Medulla oblongata (tissue), 1 donor: ENCODE results near the gene MGAT5.

Experiments
- DNase-seq: peaks from one replicate; pipeline ENCODE4 v3.0.0-alpha.2; 2015; ENCODE audit errors: extremely low spot score

Gene MGAT5

DNA sequence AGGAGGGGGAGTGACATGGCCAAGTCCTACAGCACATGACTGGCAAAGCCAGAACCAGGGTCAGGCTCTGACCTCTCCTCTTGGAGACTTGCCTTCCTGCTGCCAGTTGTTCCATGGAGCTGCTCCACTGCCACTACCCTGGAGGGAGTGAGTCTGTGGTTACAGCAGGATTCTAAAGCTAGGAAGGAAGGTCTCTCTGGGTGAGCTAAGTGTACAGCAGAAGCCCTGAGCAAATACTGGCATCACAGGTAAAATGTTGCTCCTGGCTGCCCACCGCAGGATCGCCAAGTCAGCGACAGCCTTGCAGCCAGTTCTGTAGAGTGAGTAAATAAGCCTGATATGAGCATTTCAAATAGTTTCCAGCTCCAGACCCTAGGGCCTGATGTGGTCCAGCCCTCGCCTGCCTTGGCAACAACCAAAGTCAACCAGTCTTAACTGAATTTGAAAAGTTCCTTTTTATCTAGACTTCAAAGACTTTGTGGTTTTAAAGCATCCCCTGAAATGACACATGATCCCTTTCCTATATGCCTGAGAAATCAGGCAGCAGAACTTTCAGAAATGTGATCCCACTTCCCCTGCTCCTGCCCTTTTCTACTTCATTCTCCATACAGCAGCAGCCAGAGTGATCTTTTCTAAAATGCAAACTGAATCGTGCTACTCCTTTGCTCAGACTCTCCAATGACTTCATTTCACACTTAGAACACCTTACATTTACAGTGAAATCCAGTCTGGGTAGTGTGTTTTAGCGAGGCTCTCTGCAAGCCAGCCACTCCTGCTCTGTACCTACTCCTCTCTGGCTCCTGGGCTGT lies 114.3 kb downstream of the MGAT5 start:
- DNase-seq = no peak

DNA sequence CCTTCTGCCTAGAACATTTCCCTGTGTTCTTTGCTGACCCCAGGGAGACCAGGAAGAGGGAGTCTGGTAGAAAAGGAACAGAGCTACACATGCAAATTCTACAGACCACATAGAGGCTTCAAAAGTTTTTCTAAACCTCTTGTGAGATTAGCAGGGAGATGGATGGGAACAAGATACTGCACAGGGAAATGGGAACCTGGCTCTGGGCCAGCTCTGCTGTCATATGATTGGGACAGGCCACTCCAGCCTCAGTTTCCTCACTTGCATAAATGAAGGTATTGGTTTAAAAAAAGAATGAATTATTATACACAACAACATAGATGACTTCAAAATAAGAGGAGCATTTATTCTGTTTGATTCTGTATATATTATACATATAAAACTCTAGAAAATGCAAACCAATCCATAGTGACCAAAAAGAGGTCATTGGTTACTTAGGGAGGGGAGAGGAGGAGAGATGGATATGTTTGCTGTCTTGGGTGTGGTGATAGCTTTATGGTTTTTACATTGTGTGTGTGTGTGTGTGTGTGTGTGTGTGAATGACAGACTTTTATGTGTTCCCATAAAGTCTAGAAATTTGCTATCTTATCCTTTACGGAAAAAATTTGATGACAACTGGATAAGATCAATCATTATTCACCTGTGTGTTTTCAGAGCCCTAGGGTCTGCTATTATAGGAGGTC lies 115.5 kb downstream of the MGAT5 start:
- no peak for DNase-seq

DNA sequence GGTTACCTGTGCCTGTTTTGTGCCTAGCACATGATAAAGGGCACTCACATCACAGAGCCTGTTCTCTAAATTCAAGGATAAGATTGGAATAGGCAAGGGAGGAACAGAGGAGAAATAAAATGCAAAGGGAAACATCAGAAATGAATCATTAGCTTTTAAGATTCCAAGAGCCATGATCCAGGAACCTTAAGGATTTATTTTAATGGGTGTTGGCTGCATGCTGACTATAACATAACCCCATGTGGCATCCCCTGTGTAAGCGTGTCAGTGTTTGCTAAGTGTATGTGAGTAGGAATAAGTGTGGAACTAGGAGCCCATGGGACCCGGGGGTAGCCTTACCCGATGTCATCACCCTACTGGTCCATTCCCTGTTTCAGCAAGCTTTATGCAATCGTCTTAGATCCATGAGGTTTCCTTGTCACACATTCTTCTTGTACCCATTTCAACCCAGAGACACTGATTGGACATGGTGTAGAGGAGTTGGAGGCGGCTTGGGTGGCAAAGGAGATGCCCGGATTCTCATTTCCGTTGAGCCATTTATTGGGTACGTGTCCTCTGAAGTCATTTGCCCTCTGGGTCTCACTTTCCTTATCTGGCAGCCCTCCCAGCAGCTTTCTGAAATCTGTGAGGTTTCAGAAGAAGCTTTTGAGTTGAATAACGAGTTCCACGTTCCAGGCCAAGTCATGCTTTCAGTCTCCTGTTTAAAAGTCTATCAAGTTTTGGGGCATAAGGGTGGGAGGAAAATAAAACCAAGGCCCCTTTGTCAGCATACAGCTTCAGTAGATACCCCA lies 117.0 kb downstream of the MGAT5 start:
- DNase-seq = no peak

DNA sequence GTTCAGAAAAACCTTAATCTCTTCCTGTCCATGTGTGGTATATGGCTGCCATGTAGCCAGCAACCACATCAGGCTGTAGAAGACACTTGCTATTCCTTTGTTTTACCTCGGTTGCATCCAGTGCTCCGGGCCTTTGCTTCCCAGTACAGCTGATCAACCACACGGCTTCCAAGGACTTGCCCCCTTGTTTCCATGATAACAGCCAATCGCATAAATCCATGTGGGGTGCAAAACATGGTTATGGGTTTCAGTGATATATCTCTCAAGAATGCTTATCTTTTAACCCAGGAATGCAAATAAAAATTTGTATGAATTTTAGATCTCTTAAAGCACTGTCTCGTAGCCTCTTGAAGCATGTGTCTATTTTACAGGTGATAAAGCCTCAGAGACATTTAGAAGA lies 118.3 kb downstream of the MGAT5 start:
- no peak for DNase-seq

DNA sequence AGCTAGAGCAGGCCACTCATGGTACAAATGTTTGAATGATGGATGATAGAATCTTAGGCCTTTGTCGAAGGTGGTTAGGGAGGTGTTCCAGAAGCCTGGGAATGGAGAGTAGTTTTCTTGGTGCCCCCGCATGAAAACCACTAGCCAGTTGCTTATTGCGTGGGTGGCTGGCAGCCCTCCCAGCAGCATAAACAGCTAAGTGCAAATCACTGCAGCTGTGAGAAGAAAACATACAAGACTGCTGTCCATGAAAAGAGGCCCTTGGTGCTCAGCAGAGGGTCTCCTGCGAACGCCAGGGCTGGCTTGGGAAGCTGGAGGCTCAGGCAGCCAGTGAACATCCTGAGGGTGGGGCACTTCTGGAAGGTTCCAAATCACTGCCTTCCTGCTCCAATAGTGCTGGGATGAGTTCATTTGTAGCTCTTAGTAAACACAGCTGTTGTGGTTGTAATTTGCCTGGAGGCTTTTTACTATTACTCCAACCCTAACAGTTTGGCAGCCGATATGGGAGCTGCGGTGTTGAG lies 118.8 kb downstream of the MGAT5 start:
- peak; percentile 36 for DNase-seq

DNA sequence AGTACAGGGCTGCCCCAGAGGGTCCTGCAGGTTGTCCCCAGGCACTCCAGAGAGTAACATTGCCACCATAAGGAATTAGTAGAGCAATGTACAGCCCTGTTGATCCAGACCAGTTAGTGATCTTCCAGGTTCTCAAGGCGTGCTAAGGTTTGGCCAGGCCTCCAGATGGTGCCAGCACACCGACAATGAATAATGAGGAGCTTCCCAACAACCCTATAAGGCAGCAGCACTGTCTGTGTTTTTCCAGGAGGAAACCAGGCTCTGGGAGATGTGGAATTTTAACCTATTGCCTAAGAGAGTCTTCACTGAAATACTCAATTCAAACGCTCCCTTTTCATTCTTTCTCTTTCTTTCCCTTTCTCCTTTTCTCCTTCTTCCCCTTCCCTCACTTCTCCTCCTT lies 122.1 kb downstream of the MGAT5 start:
- peak; percentile 87 for DNase-seq

DNA sequence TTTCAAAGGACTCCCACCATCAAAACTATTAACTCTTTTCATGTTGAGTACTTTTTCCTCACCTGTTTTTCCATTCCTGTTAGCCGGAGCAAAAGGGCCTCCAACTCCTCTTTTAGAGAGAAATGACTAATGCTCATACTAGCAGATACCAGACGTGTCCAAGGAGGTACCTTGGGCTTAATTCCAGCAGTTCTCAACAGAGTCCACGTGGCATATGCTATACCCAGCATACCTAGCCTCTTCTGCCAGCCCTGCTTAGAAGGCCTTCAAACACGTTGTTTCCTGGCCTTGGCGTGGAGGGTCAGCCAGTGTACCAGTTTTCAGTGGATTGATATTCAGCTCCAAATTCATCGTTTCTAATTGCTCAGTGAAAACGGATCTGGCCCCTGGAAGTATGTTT lies 123.9 kb downstream of the MGAT5 start:
- no peak for DNase-seq

DNA sequence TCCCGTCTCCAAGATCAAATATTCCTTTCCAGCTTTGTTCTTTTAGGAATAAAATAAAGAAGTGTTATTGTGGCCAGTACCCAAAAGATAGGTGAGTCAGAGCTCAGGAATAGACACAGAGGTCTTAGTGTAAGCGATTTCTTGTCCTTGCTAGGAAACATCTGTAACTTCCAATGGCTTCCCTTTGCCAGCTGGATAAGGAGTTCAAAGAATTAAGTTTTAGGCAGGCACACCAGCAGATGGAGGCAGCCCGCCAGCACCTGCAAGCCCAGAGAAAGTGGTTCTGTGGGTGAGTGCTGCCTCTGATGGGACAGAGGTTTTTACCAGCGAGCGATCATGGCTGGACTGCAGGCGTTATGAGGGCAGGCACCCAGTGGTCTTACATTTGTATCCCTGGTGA lies 125.4 kb downstream of the MGAT5 start:
- DNase-seq = no peak

DNA sequence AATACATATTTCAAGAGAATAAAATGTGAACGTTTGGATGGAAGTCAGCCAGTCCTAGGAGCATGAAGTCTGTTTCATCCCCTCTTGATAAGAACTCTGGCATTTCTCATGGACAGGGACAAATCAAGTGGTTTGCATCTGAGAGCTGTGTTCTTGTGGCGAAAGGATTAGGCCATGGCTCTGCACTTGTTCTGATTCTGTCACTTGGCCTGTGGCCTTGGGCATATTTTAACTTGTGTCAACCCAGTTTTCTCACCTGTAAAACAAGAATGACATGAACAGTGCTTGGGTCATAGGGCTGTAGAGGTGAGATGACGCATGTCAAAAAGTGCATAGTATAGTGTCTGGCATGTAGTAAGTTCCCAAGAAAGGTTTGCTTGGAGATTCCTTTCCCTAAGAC lies 125.8 kb downstream of the MGAT5 start:
- DNase-seq = no peak

DNA sequence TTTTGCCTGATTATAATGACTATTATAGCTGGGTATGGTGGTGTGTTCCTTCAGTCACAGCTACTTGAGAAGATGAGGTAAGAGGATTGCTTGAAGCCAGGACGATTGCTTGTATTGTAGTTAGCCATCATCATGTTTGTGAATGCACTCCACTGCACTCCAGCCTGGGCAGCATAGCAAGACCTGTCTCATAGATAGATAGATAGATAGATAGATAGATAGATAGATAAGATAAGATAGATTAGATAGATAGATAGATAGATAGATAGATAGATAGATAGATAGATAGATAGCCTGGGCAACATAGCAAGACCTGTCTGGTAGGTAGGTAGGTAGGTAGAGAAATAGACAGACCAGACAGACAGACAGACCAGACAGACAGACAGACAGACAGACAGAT lies 127.3 kb downstream of the MGAT5 start:
- no peak for DNase-seq

DNA sequence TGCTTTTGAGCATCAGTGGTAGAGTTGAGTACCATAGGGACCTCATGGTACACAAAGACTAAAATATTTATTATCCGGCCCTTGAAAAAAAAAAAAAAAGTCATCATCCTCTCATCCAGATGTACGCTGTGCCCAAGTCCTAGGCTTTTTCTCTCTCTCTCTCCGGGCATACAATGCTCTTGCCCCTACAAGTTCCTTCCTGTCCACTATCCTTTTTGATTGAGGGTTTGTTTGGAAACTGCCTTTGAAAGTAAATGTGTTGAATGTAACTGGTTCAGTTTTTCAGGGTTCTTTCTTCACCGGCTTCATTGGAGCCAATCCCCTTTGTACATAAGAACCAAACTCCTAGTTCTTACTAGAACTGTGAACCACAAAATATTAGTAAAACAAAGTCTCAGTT lies 130.3 kb downstream of the MGAT5 start:
- no peak for DNase-seq

DNA sequence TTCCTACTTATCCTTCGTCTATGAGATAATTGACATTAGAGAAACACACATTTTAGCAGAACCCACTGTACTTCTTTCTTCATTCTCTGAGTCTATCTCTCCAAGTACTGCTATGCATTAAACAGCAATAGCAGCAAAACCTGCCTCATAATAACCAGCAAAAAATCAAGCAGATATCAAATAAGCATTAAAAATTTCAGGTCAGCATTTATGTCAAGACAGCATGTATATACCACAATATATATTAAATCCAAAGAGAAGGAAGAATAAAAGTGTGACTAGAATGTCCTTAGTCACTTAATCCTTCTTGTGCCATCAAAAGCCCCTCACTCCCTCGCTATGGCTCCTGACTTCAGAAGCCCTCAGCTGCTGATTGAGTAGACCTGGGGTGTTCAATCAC lies 131.3 kb downstream of the MGAT5 start:
- no peak for DNase-seq

DNA sequence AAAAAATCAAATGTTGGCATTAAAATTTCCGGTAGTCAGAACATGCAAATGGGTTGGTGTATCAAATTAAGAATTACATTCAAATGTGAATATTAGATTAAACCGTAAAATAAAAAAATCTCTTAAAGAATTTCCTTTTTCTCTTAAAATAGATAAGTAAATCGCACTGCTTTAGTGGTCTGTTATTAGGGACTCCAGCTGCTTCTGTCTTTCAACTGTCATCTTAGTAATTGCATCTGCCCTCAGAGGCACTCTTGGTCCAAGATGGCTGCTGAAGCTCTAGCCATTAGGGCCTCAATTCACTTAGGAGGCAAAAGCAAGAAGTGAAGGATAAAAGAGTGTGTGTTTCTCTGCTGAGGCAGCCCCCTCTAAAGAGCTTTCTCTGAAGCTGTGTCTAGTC lies 132.4 kb downstream of the MGAT5 start:
- no peak for DNase-seq

DNA sequence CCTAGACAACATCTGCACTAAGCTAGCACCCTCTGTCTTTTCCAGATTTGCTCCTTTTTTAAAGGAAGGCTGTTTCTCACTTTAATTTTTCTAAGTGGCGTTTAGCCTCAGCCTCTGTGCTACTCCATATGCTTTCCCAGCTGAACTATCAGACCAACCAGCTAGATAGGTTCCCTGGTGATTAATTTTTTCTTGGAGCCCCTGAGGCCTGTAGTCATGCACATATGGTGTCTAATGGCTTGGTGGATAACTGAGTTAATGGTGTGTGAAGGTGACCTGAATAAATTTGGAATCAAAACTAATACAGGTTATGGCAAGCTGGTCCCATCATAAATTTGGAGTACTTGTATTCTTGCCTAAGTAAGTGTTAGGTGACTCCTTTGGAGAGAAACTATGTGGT lies 135.5 kb downstream of the MGAT5 start:
- DNase-seq = no peak

DNA sequence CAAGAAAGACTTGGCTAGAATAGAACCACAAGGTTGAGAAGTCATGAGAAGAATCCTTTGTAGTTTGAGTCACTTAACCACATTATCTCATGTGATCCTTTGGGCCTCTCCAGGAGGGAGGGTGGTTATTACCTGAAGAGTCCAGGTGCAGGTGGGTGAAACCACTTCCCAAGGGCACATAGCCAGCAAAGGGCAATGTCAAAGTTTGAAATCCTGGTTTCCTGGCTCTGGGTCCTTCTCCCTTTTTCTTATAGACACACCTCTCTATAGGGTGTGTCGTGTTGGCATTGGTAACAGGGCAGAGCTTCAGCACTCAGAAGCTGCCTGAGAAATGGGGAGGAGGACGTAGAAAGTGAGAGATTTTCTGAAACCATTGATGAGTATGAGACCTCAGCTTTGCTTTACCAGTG lies 137.9 kb downstream of the MGAT5 start:
- no peak for DNase-seq

DNA sequence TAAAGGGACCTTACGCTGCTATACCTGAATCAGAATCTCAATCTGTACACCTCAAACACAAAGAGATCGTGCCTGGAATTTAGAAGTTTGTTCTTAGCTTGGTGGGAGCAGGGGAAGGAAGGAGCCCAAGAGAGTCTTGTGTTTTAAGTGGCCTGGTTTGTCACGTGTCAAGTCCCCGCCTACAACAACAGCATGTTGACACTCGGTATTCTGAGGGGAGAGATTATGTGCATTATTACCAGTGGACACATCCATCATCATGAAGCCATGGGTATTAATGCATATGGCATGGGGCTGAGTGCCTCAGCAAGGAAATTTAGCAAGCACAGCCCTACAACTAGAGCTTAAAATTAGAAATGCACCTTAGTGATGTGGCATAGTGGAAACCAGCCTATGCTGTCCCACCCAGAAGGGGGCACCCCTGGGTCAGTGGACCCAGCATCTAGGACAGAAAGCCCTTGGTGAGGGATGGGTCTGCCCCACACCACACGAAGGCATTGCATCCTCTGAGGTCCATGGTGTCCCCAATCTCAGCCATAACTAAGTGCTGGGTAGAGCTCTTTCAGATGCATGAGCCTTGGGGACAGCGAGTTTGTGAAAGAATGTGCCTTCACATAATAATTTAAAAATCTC lies 138.7 kb downstream of the MGAT5 start:
- no peak for DNase-seq

DNA sequence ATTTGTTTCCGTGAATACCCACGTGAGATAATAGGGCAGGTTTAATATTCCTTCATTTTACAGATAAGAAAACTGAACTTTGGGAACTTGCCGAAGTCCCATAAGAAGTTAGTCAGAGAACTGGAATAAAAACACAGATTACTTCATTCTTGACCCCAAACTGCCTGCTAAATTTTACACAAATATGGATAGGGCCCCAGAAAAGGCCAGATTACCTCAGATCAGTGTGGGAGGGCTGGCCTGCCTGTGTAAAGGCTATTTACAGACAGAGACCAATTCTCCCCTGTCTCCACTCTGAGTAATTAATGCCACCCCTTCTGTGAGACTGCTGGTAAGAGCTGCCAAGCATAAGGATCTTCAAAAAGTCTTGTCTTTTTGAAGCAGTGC lies 139.2 kb downstream of the MGAT5 start:
- no peak for DNase-seq

DNA sequence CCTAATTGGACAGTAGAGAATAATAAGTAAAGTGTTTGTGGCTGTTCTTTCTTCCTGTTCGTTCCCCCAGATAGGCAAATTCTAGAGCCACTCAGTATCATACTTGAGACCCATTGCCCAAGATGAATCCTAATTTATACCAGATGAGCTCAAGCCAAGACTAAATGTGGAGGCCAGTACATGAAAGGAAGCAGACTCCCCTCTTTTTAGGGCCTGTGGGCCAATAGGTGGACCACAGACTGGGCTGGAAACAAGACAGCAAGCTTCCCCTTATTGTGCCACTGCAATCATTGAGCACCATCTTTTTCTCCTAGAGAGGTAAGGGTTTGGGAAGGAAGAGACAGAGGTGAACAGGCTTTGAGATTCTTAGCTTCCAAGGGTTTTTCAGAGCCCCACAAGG lies 141.9 kb downstream of the MGAT5 start:
- no peak for DNase-seq

DNA sequence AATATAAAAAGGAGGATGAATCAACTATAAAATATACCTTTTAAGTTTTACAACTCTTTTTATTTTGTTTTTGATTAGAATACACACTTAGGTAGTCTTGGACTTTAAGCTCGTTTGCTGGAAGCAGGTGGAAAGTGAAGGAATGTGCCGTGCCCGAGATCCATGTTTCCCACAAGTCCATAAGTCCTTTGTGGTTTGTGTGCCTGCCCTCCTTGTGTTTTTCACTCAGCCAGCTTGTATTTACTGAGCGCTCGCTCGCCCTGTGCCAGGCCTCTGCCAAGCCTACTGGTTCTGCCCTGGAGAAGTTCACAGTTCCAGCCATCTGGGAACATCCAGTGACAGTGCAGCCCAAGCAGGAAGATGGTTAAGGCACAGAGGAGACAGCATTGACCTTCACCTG lies 142.6 kb downstream of the MGAT5 start:
- DNase-seq = no peak

DNA sequence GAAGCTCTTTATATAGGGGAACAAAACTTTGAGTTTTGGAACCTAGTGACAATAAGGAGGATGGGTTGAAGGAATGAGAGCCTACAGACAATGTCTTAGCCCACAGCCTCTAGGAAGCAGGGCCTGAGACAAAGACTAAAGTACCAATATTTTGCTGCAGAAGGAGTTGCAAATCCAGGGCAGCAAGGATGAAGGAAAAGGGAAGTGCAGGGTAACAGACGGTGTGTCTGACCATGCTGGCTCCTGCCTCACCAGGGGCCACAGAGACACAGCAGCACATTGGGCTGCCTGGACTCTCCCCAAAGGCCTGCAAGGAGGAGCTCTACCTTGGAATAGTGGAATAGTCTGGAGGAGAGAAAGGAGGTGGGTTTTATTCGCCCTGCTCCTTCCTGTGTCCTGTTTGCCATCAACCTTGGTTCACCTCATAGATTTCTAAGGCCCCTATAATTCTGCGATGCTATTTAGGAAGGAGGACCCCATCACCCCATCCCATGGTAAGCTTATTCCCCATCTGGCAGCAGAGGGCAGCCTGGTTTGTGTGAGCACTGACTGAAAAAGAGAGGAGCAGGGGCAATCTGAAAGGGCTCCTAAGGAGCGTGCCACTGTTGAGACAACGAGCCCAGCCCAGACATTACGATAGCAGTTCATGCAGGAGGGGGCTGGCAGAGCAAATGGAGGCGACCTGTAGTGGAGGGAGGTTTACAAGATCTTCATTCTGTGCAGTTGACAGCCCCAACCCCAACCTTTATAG lies 143.4 kb downstream of the MGAT5 start:
- no peak for DNase-seq

DNA sequence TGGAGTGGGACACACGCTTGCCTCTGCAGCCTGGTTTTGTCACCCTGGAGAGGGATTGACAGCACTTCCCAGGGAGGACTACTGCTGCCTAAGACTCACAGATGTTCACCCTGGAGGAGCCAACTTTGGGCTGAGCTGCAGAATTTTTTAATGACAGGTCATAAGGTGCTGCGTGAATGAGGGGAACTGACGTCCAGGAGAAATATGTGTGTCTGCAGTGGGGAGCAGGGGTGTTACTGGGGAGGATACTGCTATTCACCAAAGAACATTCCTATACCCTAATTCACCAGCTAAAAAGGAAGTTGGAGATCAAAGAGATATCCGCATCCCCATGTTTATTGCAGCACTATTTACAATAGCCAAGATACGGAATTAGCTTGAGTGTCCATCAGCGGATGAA lies 144.4 kb downstream of the MGAT5 start:
- no peak for DNase-seq
